Mammary epithelial cell (primary cell): ENCODE results near the gene IDH2.

ENCODE experiments used
- CTCF ChIP-seq, 2 donors: IDR thresholded peaks in 1 of 2; conservative IDR thresholded peaks in 1 of 2; 2 replicates each; pipeline ENCODE4 v1.5.1; 2011 to 2012; ENCODE audit warnings: inconsistent platforms in 2 of 2, low read length in 2 of 2, mild to moderate bottlenecking in 2 of 2, control low read depth in 1 of 2, low read depth in 1 of 2; ENCODE audit not compliant: insufficient read depth in 1 of 2; ENCODE audit errors: extremely low read depth in 1 of 2
- EZH2 ChIP-seq: IDR thresholded peaks from 2 replicates; pipeline ENCODE4 v1.6.1; 2012; ENCODE audit warnings: low read length, inconsistent platforms, borderline replicate concordance

GRCh38 chr15:90101969-90102890 lies at the start of gene IDH2:
- TF ChIP-seq CTCF (conservative IDR thresholded peaks at IDR 0.05 in 1 of 2, IDR thresholded peaks at IDR 0.05 in 1 of 2; ENCODE audit: extremely low read depth in 1 of 2, insufficient read depth in 1 of 2, low read depth in 1 of 2, low read length in 2 of 2) (no peak), EZH2 (no peak)
